Activated CD4-positive, alpha-beta T cell treated with anti-CD3 and anti-CD28 coated beads, Interleukin-2, amount 10 ng/mL, durations not matched to agents 7 days and 5 days (primary cell): ENCODE results near the gene ST6GALNAC3. TPM values are rescaled to one million over a fixed set of nuclear protein-coding genes. Genes with fewer than 3 reads are reported as not detected.

Experiments
- CTCF ChIA-PET: fragments of 350-600 bp; sonication (Branson Sonifier 250); formaldehyde crosslinking; loops from one replicate; lab custom pipeline; 2021; ENCODE audit warnings: antibody characterized with exemption; lab: Charles Lee
- POLR2A ChIA-PET: fragments of 350-600 bp; sonication (Branson Sonifier 250); formaldehyde crosslinking; loops from one replicate; lab custom pipeline; 2021; ENCODE audit warnings: antibody characterized with exemption; lab: Charles Lee
- DNase-seq: peaks from one replicate; pipeline ENCODE4 v3.0.0-alpha.2; 2020
- H3K27ac Mint-ChIP-seq: one replicate; pipeline ENCODE4 v1.8.0; 2021; ENCODE audit warnings: mild to moderate bottlenecking, moderate library complexity, mixed read lengths
- H3K27me3 Mint-ChIP-seq: one replicate; pipeline ENCODE4 v1.8.0; 2021; ENCODE audit warnings: mixed read lengths
- H3K36me3 Mint-ChIP-seq: one replicate; pipeline ENCODE4 v1.8.0; 2021; ENCODE audit warnings: low read depth, mixed read lengths
- H3K4me1 Mint-ChIP-seq: one replicate; pipeline ENCODE4 v1.8.0; 2021; ENCODE audit warnings: mixed read lengths
- H3K4me3 Mint-ChIP-seq: one replicate; pipeline ENCODE4 v1.8.0; 2021; ENCODE audit warnings: mild to moderate bottlenecking, moderate library complexity, mixed read lengths
- H3K9me3 Mint-ChIP-seq: one replicate; pipeline ENCODE4 v1.8.0; 2021; ENCODE audit warnings: mixed read lengths
- total RNA-seq, 2 experiments: library from RNA; stranded (reverse); gene quantifications; one replicate each; pipeline ENCODE4 v1.2.3, GENCODE V29; 2021

ST6GALNAC3 gene
- total RNA-seq, 2 experiments from 2014 or later = 0.02 to 0.25 TPM

- H3K9me3 Mint-ChIP-seq = no peaks in the 10 kb centered on the region
- H3K4me3 Mint-ChIP-seq = no peak overlapping the region
- H3K36me3 Mint-ChIP-seq = no peaks in the 10 kb centered on the region
- ChIA-PET POLR2A (no interaction called here), CTCF (no interaction called here)
- no peak overlapping the region for H3K27ac Mint-ChIP-seq
- no peaks in the 10 kb centered on the region for H3K4me1 Mint-ChIP-seq
- no peak for DNase-seq
- H3K27me3 Mint-ChIP-seq = no peaks in the 10 kb centered on the region
Measured at GRCh38 chr1:76395059-76395458, 320.5 kb downstream of the ST6GALNAC3 start.

- CTCF ChIA-PET = no interaction called here
Measured at GRCh38 chr1:76402128-76402527, 327.6 kb downstream of the ST6GALNAC3 start.

GRCh38 chr1:76408303-76408702 is 333.8 kb downstream of the ST6GALNAC3 start:
- ChIA-PET POLR2A (no interaction called here), CTCF (no interaction called here)
- Mint-ChIP-seq H3K36me3 (no peaks in the 10 kb centered on the region), H3K27ac (no peak overlapping the region), H3K4me1 (no peaks in the 10 kb centered on the region), H3K9me3 (no peaks in the 10 kb centered on the region), H3K27me3 (peaks cover 3% of the 10 kb centered on the region), H3K4me3 (no peak overlapping the region)
- no peak for DNase-seq

More at GRCh38 chr1:76402128-76402527, 327.6 kb downstream of the ST6GALNAC3 start:
- Mint-ChIP-seq H3K4me1 (no peaks in the 10 kb centered on the region), H3K9me3 (no peaks in the 10 kb centered on the region), H3K36me3 (no peaks in the 10 kb centered on the region), H3K27ac (no peak overlapping the region), H3K27me3 (peaks cover 3% of the 10 kb centered on the region), H3K4me3 (no peak overlapping the region)
- no peak for DNase-seq
- POLR2A ChIA-PET = no interaction called here

GRCh38 chr1:76410499-76410898 is 336.0 kb downstream of the ST6GALNAC3 start:
- Mint-ChIP-seq H3K4me1 (no peaks in the 10 kb centered on the region), H3K4me3 (no peak overlapping the region), H3K9me3 (no peaks in the 10 kb centered on the region), H3K27me3 (no peaks in the 10 kb centered on the region), H3K36me3 (no peaks in the 10 kb centered on the region), H3K27ac (no peak overlapping the region)
- no peak for DNase-seq
- POLR2A ChIA-PET = no interaction called here
- CTCF ChIA-PET = no interaction called here

GRCh38 chr1:76418531-76418930 is 344.0 kb downstream of the ST6GALNAC3 start:
- no peak for DNase-seq
- Mint-ChIP-seq H3K4me3 (no peak overlapping the region), H3K27ac (no peak overlapping the region), H3K9me3 (no peaks in the 10 kb centered on the region), H3K27me3 (no peaks in the 10 kb centered on the region), H3K36me3 (no peaks in the 10 kb centered on the region), H3K4me1 (no peaks in the 10 kb centered on the region)
- ChIA-PET POLR2A (no interaction called here), CTCF (no interaction called here)

- Mint-ChIP-seq H3K27ac (no peak overlapping the region), H3K4me3 (no peak overlapping the region), H3K36me3 (no peaks in the 10 kb centered on the region), H3K9me3 (no peaks in the 10 kb centered on the region), H3K4me1 (no peaks in the 10 kb centered on the region), H3K27me3 (no peaks in the 10 kb centered on the region)
- ChIA-PET POLR2A (no interaction called here), CTCF (no interaction called here)
- no peak for DNase-seq
Measured at GRCh38 chr1:76419603-76420002, 345.1 kb downstream of the ST6GALNAC3 start.

- H3K27me3 Mint-ChIP-seq = no peaks in the 10 kb centered on the region
Measured at GRCh38 chr1:76425201-76426145, 350.9 kb downstream of the ST6GALNAC3 start.

GRCh38 chr1:76426606-76427005 is 352.1 kb downstream of the ST6GALNAC3 start:
- CTCF ChIA-PET = no interaction called here
- H3K36me3 Mint-ChIP-seq = no peaks in the 10 kb centered on the region
- no peak overlapping the region for H3K4me3 Mint-ChIP-seq
- no peaks in the 10 kb centered on the region for H3K4me1 Mint-ChIP-seq
- POLR2A ChIA-PET = no interaction called here
- H3K27ac Mint-ChIP-seq = no peak overlapping the region
- no peak for DNase-seq
- H3K27me3 Mint-ChIP-seq = no peaks in the 10 kb centered on the region
- H3K9me3 Mint-ChIP-seq = no peaks in the 10 kb centered on the region

More at GRCh38 chr1:76425201-76426145, 350.9 kb downstream of the ST6GALNAC3 start:
- no peak for DNase-seq
- Mint-ChIP-seq H3K4me1 (no peaks in the 10 kb centered on the region), H3K36me3 (no peaks in the 10 kb centered on the region), H3K4me3 (no peak overlapping the region), H3K9me3 (no peaks in the 10 kb centered on the region), H3K27ac (no peak overlapping the region)
- ChIA-PET CTCF (interaction anchor here (0.6 kb wide), 1 partner anchor 16 kb away, joined by 3 read pairs; no protein-coding TSS in a partner anchor), POLR2A (no interaction called here)

GRCh38 chr1:76428028-76428427 is 353.5 kb downstream of the ST6GALNAC3 start:
- Mint-ChIP-seq H3K4me1 (no peaks in the 10 kb centered on the region), H3K36me3 (no peaks in the 10 kb centered on the region), H3K4me3 (no peak overlapping the region), H3K27ac (no peak overlapping the region), H3K27me3 (no peaks in the 10 kb centered on the region), H3K9me3 (no peaks in the 10 kb centered on the region)
- ChIA-PET POLR2A (no interaction called here), CTCF (no interaction called here)
- no peak for DNase-seq

- H3K27me3 Mint-ChIP-seq = no peaks in the 10 kb centered on the region
- no peaks in the 10 kb centered on the region for H3K36me3 Mint-ChIP-seq
- DNase-seq = no peak
- ChIA-PET POLR2A (no interaction called here), CTCF (interaction anchor here (1.4 kb wide), 1 partner anchor 9 kb away, joined by 3 read pairs; no protein-coding TSS in a partner anchor)
- H3K4me3 Mint-ChIP-seq = no peak overlapping the region
- H3K9me3 Mint-ChIP-seq = no peaks in the 10 kb centered on the region
- H3K27ac Mint-ChIP-seq = no peak overlapping the region
- no peaks in the 10 kb centered on the region for H3K4me1 Mint-ChIP-seq
Measured at GRCh38 chr1:76430531-76430930, 356.0 kb downstream of the ST6GALNAC3 start.

GRCh38 chr1:76433526-76433925 is 359.0 kb downstream of the ST6GALNAC3 start:
- Mint-ChIP-seq H3K9me3 (no peaks in the 10 kb centered on the region), H3K27ac (no peak overlapping the region), H3K4me3 (no peak overlapping the region), H3K4me1 (no peaks in the 10 kb centered on the region), H3K27me3 (no peaks in the 10 kb centered on the region), H3K36me3 (no peaks in the 10 kb centered on the region)
- POLR2A ChIA-PET = no interaction called here
- DNase-seq = no peak
- CTCF ChIA-PET = no interaction called here

GRCh38 chr1:76443217-76443616 is 368.7 kb downstream of the ST6GALNAC3 start:
- Mint-ChIP-seq H3K27ac (no peak overlapping the region), H3K4me1 (no peaks in the 10 kb centered on the region), H3K27me3 (no peaks in the 10 kb centered on the region), H3K36me3 (no peaks in the 10 kb centered on the region), H3K4me3 (no peak overlapping the region), H3K9me3 (peaks cover 2% of the 10 kb centered on the region)
- POLR2A ChIA-PET = no interaction called here
- DNase-seq = no peak
- CTCF ChIA-PET = interaction anchor here (0.6 kb wide), 1 partner anchor 9 kb away, joined by 3 read pairs; no protein-coding TSS in a partner anchor

GRCh38 chr1:76444773-76445172 is 370.2 kb downstream of the ST6GALNAC3 start:
- H3K36me3 Mint-ChIP-seq = no peaks in the 10 kb centered on the region
- no peaks in the 10 kb centered on the region for H3K27me3 Mint-ChIP-seq
- no peak overlapping the region for H3K27ac Mint-ChIP-seq
- no peak overlapping the region for H3K4me3 Mint-ChIP-seq
- ChIA-PET CTCF (no interaction called here), POLR2A (no interaction called here)
- H3K9me3 Mint-ChIP-seq = peaks cover 2% of the 10 kb centered on the region
- no peak for DNase-seq
- no peaks in the 10 kb centered on the region for H3K4me1 Mint-ChIP-seq
